ENCODE results near the gene MGAT2. TPM values are rescaled to one million over a fixed set of nuclear protein-coding genes. Genes with fewer than 3 reads are reported as not detected.

Gene MGAT2
- total and polyA plus RNA-seq, 9 of the 15 experiments (the other 6 are each of a cell fraction or from before 2014, with no cell fraction given) = 0.03 to 33.3 (median 24.6) TPM; not detected in 1

GRCh38 chr14:49582113-49582977, 38.3 kb upstream of the MGAT2 start (continued):
- TF ChIP-seq CHD7 (IDR thresholded peaks at IDR 0.05; ENCODE audit: low read depth, low read length) (peak; percentile 12), SIN3A (IDR thresholded peaks at IDR 0.05; ENCODE audit: borderline replicate concordance in 2 of 2, control insufficient read depth in 1 of 2, low read depth in 2 of 2, low read length in 2 of 2) (0 out of 4 replicates have a peak, but pooled peaks of 1 of the 2 experiments have one; percentile 26), OTX1 (CRISPR knock-in tag; IDR thresholded peaks at IDR 0.05) (no peak), ZNF408 (CRISPR knock-in tag; IDR thresholded peaks at IDR 0.05; ENCODE audit: low read depth) (no peak), KDM5B (IDR thresholded peaks at IDR 0.05; ENCODE audit: insufficient replicate concordance, low read depth, low read length) (peak; percentile 30), POLR2B (IDR thresholded peaks at IDR 0.05; ENCODE audit: low read depth, partially characterized antibody) (peak; percentile 68), RHOXF2B (CRISPR knock-in tag; conservative IDR thresholded peaks at IDR 0.05) (no peak), ZNF124 (CRISPR knock-in tag; IDR thresholded peaks at IDR 0.05) (no peak), STAT5A (IDR thresholded peaks at IDR 0.05; ENCODE audit: borderline replicate concordance, low read length) (peak; percentile 7; the same call in 1 of the 2 replicates)
- TF ChIP-seq, protein P1, sequence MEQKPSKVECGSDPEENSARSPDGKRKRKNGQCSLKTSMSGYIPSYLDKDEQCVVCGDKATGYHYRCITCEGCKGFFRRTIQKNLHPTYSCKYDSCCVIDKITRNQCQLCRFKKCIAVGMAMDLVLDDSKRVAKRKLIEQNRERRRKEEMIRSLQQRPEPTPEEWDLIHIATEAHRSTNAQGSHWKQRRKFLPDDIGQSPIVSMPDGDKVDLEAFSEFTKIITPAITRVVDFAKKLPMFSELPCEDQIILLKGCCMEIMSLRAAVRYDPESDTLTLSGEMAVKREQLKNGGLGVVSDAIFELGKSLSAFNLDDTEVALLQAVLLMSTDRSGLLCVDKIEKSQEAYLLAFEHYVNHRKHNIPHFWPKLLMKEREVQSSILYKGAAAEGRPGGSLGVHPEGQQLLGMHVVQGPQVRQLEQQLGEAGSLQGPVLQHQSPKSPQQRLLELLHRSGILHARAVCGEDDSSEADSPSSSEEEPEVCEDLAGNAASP (IDR thresholded peaks at IDR 0.05) = no peak
- TF ChIP-seq, protein P2, sequence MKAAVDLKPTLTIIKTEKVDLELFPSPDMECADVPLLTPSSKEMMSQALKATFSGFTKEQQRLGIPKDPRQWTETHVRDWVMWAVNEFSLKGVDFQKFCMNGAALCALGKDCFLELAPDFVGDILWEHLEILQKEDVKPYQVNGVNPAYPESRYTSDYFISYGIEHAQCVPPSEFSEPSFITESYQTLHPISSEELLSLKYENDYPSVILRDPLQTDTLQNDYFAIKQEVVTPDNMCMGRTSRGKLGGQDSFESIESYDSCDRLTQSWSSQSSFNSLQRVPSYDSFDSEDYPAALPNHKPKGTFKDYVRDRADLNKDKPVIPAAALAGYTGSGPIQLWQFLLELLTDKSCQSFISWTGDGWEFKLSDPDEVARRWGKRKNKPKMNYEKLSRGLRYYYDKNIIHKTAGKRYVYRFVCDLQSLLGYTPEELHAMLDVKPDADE (conservative IDR thresholded peaks at IDR 0.05; ENCODE audit: control insufficient read depth, low read depth, low read length) = no peak

Data from K562 (cell line).